Measurements from ENCODE around the gene INPP5E.

DNA sequence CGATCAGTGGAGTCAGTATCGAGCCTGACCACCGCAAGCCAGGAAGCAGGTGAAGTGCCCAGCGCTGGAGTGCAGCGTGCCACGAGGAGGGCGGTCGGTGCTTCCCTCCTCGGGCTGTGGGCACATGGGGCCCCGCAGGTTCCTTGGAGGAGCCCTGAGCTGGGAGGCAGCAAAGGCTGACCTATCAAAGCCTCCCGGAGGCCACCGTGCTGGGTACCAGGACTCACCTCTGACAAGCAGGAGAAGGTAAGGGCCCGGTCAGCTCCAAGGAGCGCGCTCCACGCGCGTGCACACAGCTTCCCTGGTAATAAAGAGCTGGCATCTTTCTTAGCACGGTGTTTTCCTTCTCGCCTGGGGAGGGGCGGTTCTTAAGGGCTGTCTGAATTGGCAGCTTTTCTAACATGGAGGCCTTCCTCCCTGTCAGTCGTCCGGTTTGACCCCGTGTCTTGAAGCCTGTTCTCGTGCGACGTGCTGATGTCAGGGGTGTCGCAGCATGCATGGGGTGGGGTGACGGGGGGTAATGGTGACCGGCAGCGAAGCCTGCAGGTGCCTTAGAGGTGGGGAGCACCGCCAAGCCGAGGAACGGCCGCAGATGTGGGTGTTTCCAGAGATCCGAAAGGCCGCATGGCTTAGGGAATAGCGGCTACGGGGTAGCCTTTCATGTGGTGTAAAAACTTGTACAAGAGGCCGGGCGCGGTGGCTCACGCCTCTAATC lies 16.1 kb downstream of the INPP5E start:
- TF ChIP-seq, protein P1, sequence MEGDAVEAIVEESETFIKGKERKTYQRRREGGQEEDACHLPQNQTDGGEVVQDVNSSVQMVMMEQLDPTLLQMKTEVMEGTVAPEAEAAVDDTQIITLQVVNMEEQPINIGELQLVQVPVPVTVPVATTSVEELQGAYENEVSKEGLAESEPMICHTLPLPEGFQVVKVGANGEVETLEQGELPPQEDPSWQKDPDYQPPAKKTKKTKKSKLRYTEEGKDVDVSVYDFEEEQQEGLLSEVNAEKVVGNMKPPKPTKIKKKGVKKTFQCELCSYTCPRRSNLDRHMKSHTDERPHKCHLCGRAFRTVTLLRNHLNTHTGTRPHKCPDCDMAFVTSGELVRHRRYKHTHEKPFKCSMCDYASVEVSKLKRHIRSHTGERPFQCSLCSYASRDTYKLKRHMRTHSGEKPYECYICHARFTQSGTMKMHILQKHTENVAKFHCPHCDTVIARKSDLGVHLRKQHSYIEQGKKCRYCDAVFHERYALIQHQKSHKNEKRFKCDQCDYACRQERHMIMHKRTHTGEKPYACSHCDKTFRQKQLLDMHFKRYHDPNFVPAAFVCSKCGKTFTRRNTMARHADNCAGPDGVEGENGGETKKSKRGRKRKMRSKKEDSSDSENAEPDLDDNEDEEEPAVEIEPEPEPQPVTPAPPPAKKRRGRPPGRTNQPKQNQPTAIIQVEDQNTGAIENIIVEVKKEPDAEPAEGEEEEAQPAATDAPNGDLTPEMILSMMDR (conservative IDR thresholded peaks at IDR 0.05; ENCODE audit: low read length) = no peak
- TF ChIP-seq EZH2phosphoT487 (IDR thresholded peaks at IDR 0.05; ENCODE audit: borderline replicate concordance, low read depth, low read length) = no peak

Measured in OCI-LY7 (cell line).